Left colon (tissue), 2 donors: ENCODE results near the gene GPATCH8. TPM values are rescaled to one million over a fixed set of nuclear protein-coding genes. Genes with fewer than 3 reads are reported as not detected.
"Not testable (repeated sequence)": the region's sequence is repeated elsewhere in the genome, so short reads cannot be mapped to it uniquely, and the experiment has no call there.

ENCODE experiments used
- ATAC-seq: fragments of 200-7000 bp; cut with Tn5 transposase; one replicate; pipeline ENCODE4 v1.9.1; 2020; ENCODE audit warnings: mild to moderate bottlenecking, moderate library complexity
- DNase-seq, 2 donors: peaks; one replicate each; pipeline ENCODE4 v3.0.0-alpha.2; 2020
- intact Hi-C, 2 donors: fragments of 100-400 bp; cut with DNase I in 1 of 2; cut with micrococcal nuclease in 1 of 2; formaldehyde crosslinking; loops; one replicate each; pipeline versions ENCODE4 v1.11.2 to v1.14.0; 2022; cut with DNase I, micrococcal nuclease
- total RNA-seq, 2 donors: library from RNA; stranded (reverse); fragmentation: NEBNext Ultra II Directional; extraction: Animal tissue kit (Norgen Biotek cat#: 25700); gene quantifications; one replicate each; pipeline ENCODE4 v1.2.1, GENCODE V29; 2021
- donor health status: DM: no; HTN: no; CAD: no.
- donor health status: DM: yes; HTN: yes; CAD: no.

The GPATCH8 gene
- total RNA-seq, 2 donors from 2014 or later: 29.1 to 33.7 TPM

- ATAC-seq (no peak), DNase-seq (no peak)
- intact Hi-C loops: no loop called here
Observed at GRCh38 chr17:44409309-44410028, 93.7 kb downstream of the GPATCH8 start.

DNA sequence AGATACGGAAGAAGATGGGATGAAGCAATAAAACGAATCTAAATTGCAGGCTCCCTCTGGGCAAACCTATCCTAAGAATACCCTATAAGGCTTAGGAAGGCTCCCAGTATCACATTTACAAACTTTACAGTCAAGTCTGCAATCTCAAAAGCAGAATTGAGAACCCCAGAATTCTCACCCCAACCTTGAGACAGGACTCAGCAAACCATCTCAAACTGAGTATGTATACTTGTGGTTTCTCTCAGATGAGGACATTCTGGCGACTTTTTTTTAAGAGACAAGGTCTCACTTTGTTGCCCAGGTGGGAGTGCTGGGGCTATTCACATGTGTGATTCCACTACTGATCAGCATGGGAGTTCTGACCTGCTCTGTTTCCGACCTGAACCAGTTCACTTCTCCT is 94.4 kb downstream of the GPATCH8 start:
- intact Hi-C loops: no loop called here
- no peak for DNase-seq
- ATAC-seq: no peak

GRCh38 chr17:44402564-44403172 is 100.5 kb downstream of the GPATCH8 start:
- no peak for DNase-seq
- intact Hi-C loops: no loop called here
- no peak for ATAC-seq

DNA sequence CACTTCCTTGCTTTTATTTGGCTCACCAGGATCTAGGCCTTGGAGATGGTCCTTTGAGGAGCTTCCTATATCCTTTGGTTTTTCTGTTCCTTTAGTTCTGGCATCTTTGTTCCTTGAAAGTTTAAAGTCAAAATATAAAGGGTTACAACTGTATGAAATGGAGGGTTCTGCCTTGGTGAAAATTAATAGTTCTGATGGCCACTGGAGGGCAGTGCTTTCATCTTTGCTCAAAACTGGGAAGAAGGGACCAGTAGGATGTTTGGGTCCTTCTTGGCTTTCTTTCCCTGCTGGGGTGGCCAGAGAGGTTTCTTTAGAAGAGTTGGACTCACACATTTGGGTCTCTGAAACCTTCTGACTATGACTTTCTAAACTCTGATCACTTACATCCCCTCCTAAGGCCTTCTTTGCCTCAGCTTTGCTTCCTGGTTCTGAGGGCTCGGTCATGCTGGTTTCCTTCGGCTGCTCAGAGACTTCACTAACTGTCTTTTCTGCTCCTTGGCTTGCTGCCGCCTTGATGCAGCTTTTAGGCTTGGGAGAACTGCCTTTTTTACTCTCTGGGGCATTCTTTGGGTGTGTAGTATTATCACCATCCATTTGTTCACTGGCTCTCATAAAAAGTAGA is 102.9 kb downstream of the GPATCH8 start:
- DNase-seq (no peak), ATAC-seq (peak; percentile 30)
- intact Hi-C loops: no loop called here

DNA sequence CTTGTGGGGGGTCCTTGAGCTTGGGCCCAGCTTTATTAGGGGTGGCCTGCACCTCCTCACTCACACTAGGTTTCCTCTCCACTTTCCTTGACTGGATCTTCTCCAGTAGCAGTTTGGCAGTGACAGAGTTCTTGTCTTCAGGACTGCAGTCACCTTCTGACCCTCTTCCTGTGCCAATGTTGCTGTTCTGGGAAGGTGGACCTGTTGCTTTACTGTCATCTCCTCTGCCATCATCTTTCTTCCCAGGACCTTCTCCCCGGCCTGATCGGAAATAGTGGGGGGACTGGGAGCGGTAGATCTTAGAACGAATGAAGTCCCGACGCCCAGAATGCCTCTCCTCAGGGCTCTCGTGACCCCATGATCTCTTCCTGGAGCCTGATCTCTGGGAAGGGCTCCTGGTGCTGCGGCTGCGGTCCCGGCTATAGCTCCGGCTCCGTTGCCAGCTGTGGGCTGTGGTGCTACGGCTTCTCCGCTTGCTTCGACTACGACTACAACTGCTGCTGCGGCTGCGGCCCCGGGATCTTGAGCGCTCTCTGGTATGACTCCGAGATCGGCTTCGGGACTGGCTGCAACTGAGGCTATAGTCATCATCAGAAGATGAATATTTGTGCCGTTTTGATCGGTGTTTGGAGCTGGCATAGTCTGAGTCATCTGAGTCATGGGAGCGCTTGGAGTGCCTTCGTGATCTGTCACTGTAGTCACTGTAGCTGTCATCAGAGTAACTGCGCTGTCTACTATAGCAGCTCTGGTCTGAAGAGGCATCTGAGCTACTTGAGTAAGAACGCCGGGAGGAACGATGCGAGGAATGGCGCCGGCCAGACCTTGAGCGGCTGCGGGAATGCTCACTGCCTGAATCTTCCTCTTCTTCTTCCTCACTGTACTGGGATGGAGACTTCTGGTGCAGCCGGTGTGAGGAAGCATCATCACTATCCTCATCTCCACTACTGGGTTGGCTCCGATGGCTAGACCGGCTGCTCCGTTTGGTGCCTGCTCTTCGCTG is 104.2 kb downstream of the GPATCH8 start:
- no peak for ATAC-seq
- intact Hi-C loops: no loop called here
- DNase-seq: no peak

- no peak for DNase-seq
- no peak for ATAC-seq
- intact Hi-C loops: no loop called here
Observed at GRCh38 chr17:44397479-44398440, 105.4 kb downstream of the GPATCH8 start.

DNA sequence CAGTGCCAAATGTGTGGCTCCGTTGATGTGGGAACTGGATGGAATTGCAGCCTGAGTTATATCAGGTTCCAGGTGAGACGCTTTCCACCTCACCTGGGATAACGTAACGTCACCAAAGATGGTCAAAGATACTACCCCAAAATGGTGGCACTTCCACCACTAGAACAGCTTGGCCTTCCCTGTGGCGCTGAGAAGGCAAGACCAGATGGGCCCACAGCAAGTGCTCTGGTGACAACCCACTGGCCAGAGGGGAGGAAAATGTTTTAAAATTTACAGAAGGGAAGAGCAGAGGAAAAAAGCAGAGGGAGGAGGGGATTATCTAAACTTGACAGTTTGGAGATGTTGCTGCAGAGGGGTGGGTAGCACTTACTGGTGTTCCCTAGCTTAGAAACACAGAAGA is 106.3 kb downstream of the GPATCH8 start:
- DNase-seq (no peak), ATAC-seq (no peak)
- intact Hi-C loops: no loop called here

GRCh38 chr17:44394833-44395232 is 108.4 kb downstream of the GPATCH8 start:
- no peak for ATAC-seq
- intact Hi-C loops: no loop called here
- no peak for DNase-seq

- DNase-seq, ATAC-seq, intact Hi-C loops: not testable (repeated sequence)
Observed at GRCh38 chr17:44394112-44394511, 109.1 kb downstream of the GPATCH8 start.

- intact Hi-C loops: no loop called here
- DNase-seq (no peak), ATAC-seq (no peak)
Observed at GRCh38 chr17:44390250-44390870, 112.8 kb downstream of the GPATCH8 start.

DNA sequence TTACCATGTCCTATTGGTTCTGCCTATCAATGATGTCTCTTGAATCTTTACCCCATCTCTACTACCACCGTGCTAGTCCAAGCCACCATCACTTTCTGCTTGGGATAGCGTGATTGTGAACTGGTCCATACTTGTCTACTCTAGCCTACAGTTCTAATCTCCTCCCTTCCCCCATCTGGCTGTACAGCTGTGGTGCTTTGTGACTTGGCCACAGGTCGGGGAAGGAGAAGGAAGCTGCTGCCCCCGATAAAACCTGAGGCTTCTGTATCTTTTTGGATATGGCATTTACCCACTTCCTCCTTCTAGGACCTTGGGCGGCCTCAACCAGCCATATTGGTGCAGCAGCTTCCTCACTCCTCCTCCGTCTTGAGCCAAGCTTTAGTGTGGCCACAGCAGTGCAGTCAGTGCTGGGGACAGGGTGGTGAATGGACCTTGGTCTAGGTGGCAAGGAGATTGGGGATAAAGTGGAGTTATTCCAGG is 113.4 kb downstream of the GPATCH8 start:
- ATAC-seq (no peak), DNase-seq (no peak)
- intact Hi-C loops: no loop called here

DNA sequence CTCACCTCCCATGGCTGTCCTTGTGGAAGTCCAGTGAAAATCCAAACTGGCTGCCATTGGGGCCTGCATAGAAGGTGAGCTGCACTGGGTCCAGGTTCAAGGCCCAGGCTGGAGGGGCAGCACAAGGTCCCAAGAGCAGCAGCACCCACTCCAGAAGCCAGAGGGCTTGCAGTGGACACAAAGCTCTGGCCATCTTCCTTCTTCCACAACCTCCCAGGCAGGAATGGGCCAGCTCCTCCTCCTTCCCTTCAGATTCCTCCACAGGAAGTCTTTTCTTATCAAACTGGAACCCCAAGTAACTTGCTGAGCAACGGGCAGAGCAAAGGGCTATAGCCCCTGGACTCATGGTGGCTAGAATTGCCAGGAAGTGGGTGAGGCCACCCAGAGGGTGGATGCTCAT is 113.9 kb downstream of the GPATCH8 start, which contains the start of gene ITGA2B:
ITGA2B (minus strand) TSS at position 369 of the 400 bp plus-strand sequence; CDS start at position 193, 176 bp downstream.
- intact Hi-C loops: no loop called here
- no peak for DNase-seq
- peak; percentile 23 for ATAC-seq

DNA sequence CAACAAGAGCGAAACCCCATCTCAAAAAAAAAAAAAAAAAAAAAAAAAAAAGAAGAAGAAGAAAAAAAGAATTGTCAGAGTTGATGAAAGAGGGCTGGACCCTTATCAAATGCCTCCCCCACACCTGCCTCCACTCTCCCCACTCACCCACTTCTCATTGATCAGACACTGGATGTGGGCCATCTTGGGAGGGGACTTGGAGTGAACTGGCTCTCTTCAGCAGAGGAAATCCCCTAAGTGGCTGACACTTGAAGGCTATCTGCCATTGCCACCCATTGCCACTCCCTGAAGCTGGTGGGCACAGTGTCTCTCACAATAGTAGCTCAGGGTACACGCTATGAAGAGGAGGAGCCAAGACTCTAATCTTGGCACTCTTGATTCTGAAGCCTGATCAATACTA is 115.4 kb downstream of the GPATCH8 start:
- no peak for DNase-seq
- intact Hi-C loops: no loop called here
- ATAC-seq: no peak

GRCh38 chr17:44386182-44386525 is 117.1 kb downstream of the GPATCH8 start:
- DNase-seq (no peak), ATAC-seq (no peak)
- intact Hi-C loops: no loop called here

DNA sequence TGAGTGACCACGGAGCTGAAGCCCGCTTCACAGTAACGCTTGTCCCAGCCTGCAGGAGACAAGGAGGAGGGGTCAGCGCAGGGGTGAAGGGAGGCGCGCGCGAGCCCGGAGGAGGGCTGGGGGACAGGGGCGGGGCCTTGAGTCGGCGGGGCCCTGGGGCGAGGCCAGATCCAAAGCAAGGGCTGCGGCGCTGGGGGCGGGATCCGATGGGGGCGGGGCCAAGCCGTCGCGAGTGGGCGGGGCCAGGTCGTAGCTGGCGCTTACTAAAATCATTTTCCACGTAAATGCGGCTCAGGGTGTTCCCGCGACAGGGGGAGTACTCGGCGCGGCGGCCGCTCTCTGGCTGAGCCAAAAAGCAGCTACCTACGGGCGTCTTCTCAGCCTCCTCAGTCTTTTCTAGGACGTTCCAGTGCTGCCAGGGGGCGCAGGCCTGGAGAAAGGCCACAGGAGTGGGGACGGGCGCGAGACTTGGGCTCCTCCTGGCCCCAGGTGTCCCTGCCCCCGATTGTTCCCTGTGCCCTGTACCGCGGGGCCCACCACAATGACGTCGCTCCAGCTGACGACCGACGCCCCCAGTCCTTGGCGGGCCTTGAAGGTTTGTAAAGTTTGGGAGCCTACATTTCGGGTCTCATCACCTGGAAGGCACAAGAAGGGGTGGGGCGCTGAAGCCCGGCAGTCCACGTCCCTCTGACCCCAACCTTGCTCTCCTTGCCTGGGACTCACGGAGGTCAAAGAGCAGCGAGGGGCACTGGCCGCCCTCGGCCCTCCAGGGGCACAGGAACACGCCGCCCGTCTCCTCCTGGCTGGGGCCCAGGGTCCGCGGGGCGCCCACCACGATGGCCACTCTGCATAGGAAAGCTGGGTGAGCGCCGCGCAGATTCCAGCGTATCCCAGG is 117.7 kb downstream of the GPATCH8 start:
- intact Hi-C loops: no loop called here
- ATAC-seq (peak; percentile 96), DNase-seq (peak; percentile 79 to 83)

- ATAC-seq: peak; percentile 35
- intact Hi-C loops: no loop called here
- DNase-seq: no peak
Observed at GRCh38 chr17:44384823-44385286, 118.4 kb downstream of the GPATCH8 start.
